K562 (cell line): ENCODE data around the gene ZNF615. TPM values are rescaled to one million over a fixed set of nuclear protein-coding genes. Genes with fewer than 3 reads are reported as not detected.
A peak's percentile ranks its signal among the peaks of the same experiment; 100 is the strongest.

Experiments
- KLF16 ChIP-seq: IDR thresholded peaks from 2 replicates; pipeline ENCODE4 v1.6.1; 2016; ENCODE audit warnings: antibody characterized with exemption
- L3MBTL2 ChIP-seq: fragments of 450-650 bp; IDR thresholded peaks from 2 replicates; pipeline ENCODE4 v1.6.1; 2016; ENCODE audit warnings: mild to moderate bottlenecking, moderate library complexity
- MGA ChIP-seq: fragments of 450-650 bp; IDR thresholded peaks from 2 replicates; pipeline ENCODE4 v1.6.1; 2016; ENCODE audit warnings: mild to moderate bottlenecking, moderate library complexity
- ZBTB40 ChIP-seq, 2 experiments: fragments of 450-650 bp in 1 of 2; sonication (generic) in 1 of 2; formaldehyde crosslinking in 1 of 2; IDR thresholded peaks; 2 replicates each; pipeline versions ENCODE4 v1.7.1 to v1.9.0; 2016 to 2022; ENCODE audit warnings: inconsistent platforms in 1 of 2, mild to moderate bottlenecking in 1 of 2, missing genetic modification reagents in 1 of 2
- polyA plus RNA-seq, 8 experiments: library from polyadenylated mRNA; depleted of rRNA in 4 of 8; stranded (reverse) in 5 of 8; unstranded in 3 of 8; fragments of >200 nt; fragmentation: Nextera tagmentation in 2 of 8; fragmentation: Illumina TruSeq in 1 of 8; extraction: Ambion mirVana in 2 of 8; extraction: Trizol in 1 of 8; gene quantifications; 2 replicates each; pipeline versions ENCODE4 v1.2.1 to v1.2.3, GENCODE V29; 2011 to 2014; ENCODE audit warnings: inconsistent platforms in 1 of 8, missing spikeins in 1 of 8
- total RNA-seq, 7 experiments: library from RNA; depleted of rRNA in 6 of 7; stranded (reverse); fragments of >200 nt in 6 of 7; fragmentation: Illumina TruSeq in 2 of 7; extraction: Trizol in 2 of 7; gene quantifications; 2 replicates each; pipeline versions ENCODE4 v1.2.1 to v1.2.3, GENCODE V29; 2011 to 2021; ENCODE audit warnings: low replicate concordance in 1 of 7

ZNF615 gene
- total and polyA plus RNA-seq, 9 of the 15 experiments (the other 6 are each of a cell fraction or from before 2014, with no cell fraction given): 1.2 to 4.4 (median 2.7) TPM

GRCh38 chr19:51986309-51987291 is 21.4 kb downstream of the ZNF615 start, which contains the start of gene ZNF350 (continued):
- TF ChIP-seq ZBTB40 (IDR thresholded peaks at IDR 0.05) (peak; percentile 31; the same call in 1 of the 2 replicates), ZBTB40 (CRISPR knock-in tag; IDR thresholded peaks at IDR 0.05) (no peak), MGA (peak; percentile 54; the same call in 1 of the 2 replicates), KLF16 (peak; percentile 73; the same call in 1 of the 2 replicates), L3MBTL2 (0 out of 2 replicates have a peak, but pooled peaks have one; percentile 40)
